Measurements from ENCODE around the gene NLGN1.

- TF ChIP-seq CTCF (IDR thresholded peaks at IDR 0.05 in 2 of 3, conservative IDR thresholded peaks at IDR 0.05 in 1 of 3; ENCODE audit: borderline replicate concordance in 1 of 3, insufficient read depth in 1 of 3, low read depth in 2 of 3, low read length in 2 of 3) (no peak), POLR2A (IDR thresholded peaks at IDR 0.05; ENCODE audit: borderline replicate concordance, extremely low read depth, insufficient read depth, insufficient read length) (no peak), ZNF274 (IDR thresholded peaks at IDR 0.05; ENCODE audit: low read depth, low read length) (no peak), MAX (IDR thresholded peaks at IDR 0.05) (no peak), EZH2phosphoT487 (IDR thresholded peaks at IDR 0.05; ENCODE audit: borderline replicate concordance) (no peak), SIN3A (IDR thresholded peaks at IDR 0.05; ENCODE audit: low read depth) (no peak), POLR2AphosphoS5 (IDR thresholded peaks at IDR 0.05; ENCODE audit: low read depth, low read length) (no peak), EGR1 (IDR thresholded peaks at IDR 0.05; ENCODE audit: low read depth) (no peak), CEBPB (IDR thresholded peaks at IDR 0.05; ENCODE audit: low read depth) (no peak)
Measured at GRCh38 chr3:173622166-173622565, 224.6 kb downstream of the NLGN1 start.
